Kidney epithelial cell (primary cell): Measurements from ENCODE around the gene MMP14. TPM values are rescaled to one million over a fixed set of nuclear protein-coding genes. Genes with fewer than 3 reads are reported as not detected.
A peak's percentile ranks its signal among the peaks of the same experiment; 100 is the strongest.
"Not testable (repeated sequence)": the region's sequence is repeated elsewhere in the genome, so short reads cannot be mapped to it uniquely, and the experiment has no call there.

Source experiments
- DNase-seq: peaks from one replicate; pipeline ENCODE4 v3.0.0-alpha.2; 2010; ENCODE audit warnings: low read depth
- H3K27me3 ChIP-seq: 2 replicates; pipeline ENCODE4 v1.6.0; 2011; ENCODE audit warnings: low read length; ENCODE audit not compliant: control insufficient read depth, insufficient read depth
- H3K36me3 ChIP-seq: 2 replicates; pipeline ENCODE4 v1.5.1; 2011; ENCODE audit warnings: low read length; ENCODE audit not compliant: control insufficient read depth, insufficient read depth
- H3K4me3 ChIP-seq: 2 replicates; pipeline ENCODE4 v1.5.1; 2011; ENCODE audit warnings: low read depth, mild to moderate bottlenecking, control low read depth, low read length
- CTCF ChIP-seq: IDR thresholded peaks from 2 replicates; pipeline ENCODE4 v1.5.1; 2011; ENCODE audit warnings: mild to moderate bottlenecking, moderate library complexity, low read length, control low read depth, inconsistent platforms; ENCODE audit not compliant: insufficient read depth, poor library complexity, severe bottlenecking
- total RNA-seq: library from RNA; depleted of rRNA; stranded (reverse); fragments of >200 nt; gene quantifications from 2 replicates; pipeline ENCODE4 v1.2.3, GENCODE V29; 2015

Gene MMP14
- total RNA-seq, 1 donor from 2014 or later: 669 TPM

GRCh38 chr14:22824711-22825359 is 11.6 kb upstream of the MMP14 start:
- Histone ChIP-seq H3K27me3 (no peaks in the 10 kb centered on the region), H3K4me3 (no peak overlapping the region), H3K36me3 (no peaks in the 10 kb centered on the region)
- DNase-seq: peak; percentile 88
- TF ChIP-seq CTCF: no peak

- H3K4me3 ChIP-seq: peak overlapping the region; percentile 89
- H3K27me3 ChIP-seq, DNase-seq, H3K36me3 ChIP-seq: not testable (repeated sequence)
These were observed 7.2 kb upstream of the MMP14 start for GRCh38 chr14:22829076-22829660.

- DNase-seq: no peak
- Histone ChIP-seq H3K27me3 (no peaks in the 10 kb centered on the region), H3K4me3 (peak within 1 kb of the TSS; percentile 89), H3K36me3 (no peaks in the 10 kb centered on the region)
- TF ChIP-seq CTCF: no peak
These were observed 6.5 kb upstream of the MMP14 start, which contains the start of gene MRPL52 for GRCh38 chr14:22829661-22830442. TSS of gene MRPL52 (plus strand) at chr14:22829887. CDS start at chr14:22829913, 26 bp downstream.

DNA sequence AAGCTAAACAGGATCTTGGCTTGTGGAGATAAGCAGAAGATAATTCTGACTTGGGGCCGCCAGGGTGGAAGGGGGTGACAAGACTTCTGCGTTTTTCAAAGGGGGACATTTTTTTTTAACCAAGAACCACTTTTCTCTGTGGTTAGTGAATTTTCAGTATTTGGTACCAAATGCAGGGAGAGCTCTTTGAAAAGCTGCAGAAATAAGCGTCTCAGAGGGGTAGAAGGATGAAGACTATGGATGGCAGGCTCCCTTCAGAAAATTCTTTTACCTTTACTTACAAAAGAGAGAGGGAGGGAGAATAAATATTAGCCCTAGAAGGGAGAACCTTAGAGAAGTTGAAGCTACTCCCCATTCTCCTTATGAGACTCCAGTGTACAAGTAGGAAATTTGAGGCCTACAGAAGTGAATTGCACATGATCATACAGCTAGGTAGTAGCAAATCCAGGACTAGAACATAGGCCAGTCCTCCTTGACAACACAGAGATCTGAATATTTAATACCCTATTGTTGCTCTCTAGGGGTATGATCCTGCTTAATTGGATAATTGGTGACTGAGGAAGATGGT is 5.9 kb upstream of the MMP14 start:
- no peak for DNase-seq
- Histone ChIP-seq H3K27me3 (no peaks in the 10 kb centered on the region), H3K4me3 (peak overlapping the region; percentile 89), H3K36me3 (no peaks in the 10 kb centered on the region)
- TF ChIP-seq CTCF: no peak

GRCh38 chr14:22835505-22835904 is 880 bp upstream of the MMP14 start:
- Histone ChIP-seq H3K36me3 (no peaks in the 10 kb centered on the region), H3K4me3 (no peak overlapping the region), H3K27me3 (no peaks in the 10 kb centered on the region)
- no peak for TF ChIP-seq CTCF
- no peak for DNase-seq

- Histone ChIP-seq H3K36me3 (no peaks in the 10 kb centered on the region), H3K4me3 (peak overlapping the region; percentile 94), H3K27me3 (no peaks in the 10 kb centered on the region)
- DNase-seq: no peak
- no peak for TF ChIP-seq CTCF
These were observed 847 bp downstream of the MMP14 start for GRCh38 chr14:22837114-22837749.
